Activated T-cell treated with anti-CD3 and anti-CD28 coated beads, Interleukin-2, amount 50 U/mL, for 4 hours (primary cell): ENCODE measurements around the gene AHSG. TPM values are rescaled to one million over a fixed set of nuclear protein-coding genes. Genes with fewer than 3 reads are reported as not detected.
A peak's percentile ranks its signal among the peaks of the same experiment; 100 is the strongest.

Experiments used
- ATAC-seq, 2 donors: fragments of 200-7000 bp; cut with Tn5 transposase; one replicate each; pipeline ENCODE4 v1.10.0; 2021
- DNase-seq: peaks from one replicate; pipeline ENCODE4 v3.0.0-alpha.2; 2020
- H3K27me3 Mint-ChIP-seq: one replicate; pipeline ENCODE4 v1.8.0; 2021; ENCODE audit warnings: low read depth, mixed read lengths
- H3K36me3 Mint-ChIP-seq: one replicate; pipeline ENCODE4 v1.8.0; 2022; ENCODE audit warnings: mixed read lengths; ENCODE audit not compliant: insufficient read depth
- H3K4me1 Mint-ChIP-seq: one replicate; pipeline ENCODE4 v1.8.0; 2021; ENCODE audit warnings: low read depth, mixed read lengths
- H3K4me3 Mint-ChIP-seq: one replicate; pipeline ENCODE4 v1.8.0; 2021; ENCODE audit warnings: mild to moderate bottlenecking, moderate library complexity, mixed read lengths
- H3K9me3 Mint-ChIP-seq: one replicate; pipeline ENCODE4 v1.8.0; 2021; ENCODE audit warnings: mixed read lengths
- total RNA-seq, 3 donors: library from RNA; stranded (reverse); gene quantifications; one replicate each; pipeline ENCODE4 v1.2.1, GENCODE V29; 2021

Gene AHSG
- total RNA-seq, 3 donors from 2014 or later = 0.66 to 0.86 (median 0.84) TPM

GRCh38 chr3:186635532-186635931, 22.7 kb downstream of the AHSG start:
- H3K27me3 Mint-ChIP-seq = peaks cover 12% of the 10 kb centered on the region
- H3K4me1 Mint-ChIP-seq = no peaks in the 10 kb centered on the region
- H3K36me3 Mint-ChIP-seq = no peaks in the 10 kb centered on the region
- no peaks in the 10 kb centered on the region for H3K9me3 Mint-ChIP-seq
- ATAC-seq (no peak), DNase-seq (no peak)
- no peak overlapping the region for H3K4me3 Mint-ChIP-seq

- peaks cover 8% of the 10 kb centered on the region for H3K27me3 Mint-ChIP-seq
- ATAC-seq = no peak
- DNase-seq = no peak
- H3K4me1 Mint-ChIP-seq = no peaks in the 10 kb centered on the region
- no peak overlapping the region for H3K4me3 Mint-ChIP-seq
- no peaks in the 10 kb centered on the region for H3K36me3 Mint-ChIP-seq
- H3K9me3 Mint-ChIP-seq = no peaks in the 10 kb centered on the region
Observed at GRCh38 chr3:186636536-186636935, 23.7 kb downstream of the AHSG start.

- Mint-ChIP-seq H3K4me3 (no peak overlapping the region), H3K36me3 (no peaks in the 10 kb centered on the region), H3K27me3 (peaks cover 9% of the 10 kb centered on the region), H3K9me3 (no peaks in the 10 kb centered on the region), H3K4me1 (no peaks in the 10 kb centered on the region)
- ATAC-seq (no peak), DNase-seq (no peak)
Observed at GRCh38 chr3:186637686-186638085, 24.8 kb downstream of the AHSG start.

- ATAC-seq (no peak), DNase-seq (no peak)
- Mint-ChIP-seq H3K4me1 (no peaks in the 10 kb centered on the region), H3K9me3 (no peaks in the 10 kb centered on the region), H3K36me3 (no peaks in the 10 kb centered on the region), H3K27me3 (peaks cover 11% of the 10 kb centered on the region), H3K4me3 (no peak overlapping the region)
Observed at GRCh38 chr3:186638259-186638658, 25.4 kb downstream of the AHSG start.

GRCh38 chr3:186639778-186640472, 27.1 kb downstream of the AHSG start, which contains the start of gene FETUB:
Gene FETUB, plus strand, starts transcription at chr3:186640399. Its CDS starts 62 bp downstream, at chr3:186640461.
- ATAC-seq = no peak
- H3K27me3 Mint-ChIP-seq = peaks cover 11% of the 10 kb centered on the region

GRCh38 chr3:186640473-186640818, 27.6 kb downstream of the AHSG start:
- no peak overlapping the region for H3K4me3 Mint-ChIP-seq
- H3K4me1 Mint-ChIP-seq = no peaks in the 10 kb centered on the region
- ATAC-seq = no peak
- no peak for DNase-seq
- no peaks in the 10 kb centered on the region for H3K9me3 Mint-ChIP-seq
- peaks cover 11% of the 10 kb centered on the region for H3K27me3 Mint-ChIP-seq
- H3K36me3 Mint-ChIP-seq = no peaks in the 10 kb centered on the region

More at GRCh38 chr3:186639778-186640472, 27.1 kb downstream of the AHSG start, which contains the start of gene FETUB:
- Mint-ChIP-seq H3K36me3 (no peaks in the 10 kb centered on the region), H3K9me3 (no peaks in the 10 kb centered on the region), H3K4me1 (no peaks in the 10 kb centered on the region), H3K4me3 (no peak within 1 kb of the TSS)
- no peak for DNase-seq

GRCh38 chr3:186640929-186641328, 28.1 kb downstream of the AHSG start:
- Mint-ChIP-seq H3K27me3 (peaks cover 11% of the 10 kb centered on the region), H3K4me1 (no peaks in the 10 kb centered on the region), H3K36me3 (no peaks in the 10 kb centered on the region), H3K4me3 (no peak overlapping the region), H3K9me3 (no peaks in the 10 kb centered on the region)
- ATAC-seq = no peak
- DNase-seq = no peak

GRCh38 chr3:186642014-186642413, 29.2 kb downstream of the AHSG start:
- no peaks in the 10 kb centered on the region for H3K4me1 Mint-ChIP-seq
- ATAC-seq (peak; percentile 47 to 65), DNase-seq (no peak)
- H3K4me3 Mint-ChIP-seq = no peak overlapping the region
- no peaks in the 10 kb centered on the region for H3K36me3 Mint-ChIP-seq
- peaks cover 11% of the 10 kb centered on the region for H3K27me3 Mint-ChIP-seq
- H3K9me3 Mint-ChIP-seq = no peaks in the 10 kb centered on the region

- Mint-ChIP-seq H3K9me3 (no peaks in the 10 kb centered on the region), H3K4me1 (no peaks in the 10 kb centered on the region), H3K4me3 (no peak overlapping the region), H3K36me3 (no peaks in the 10 kb centered on the region), H3K27me3 (peaks cover 14% of the 10 kb centered on the region)
- ATAC-seq = peak; percentile 89 to 96
- no peak for DNase-seq
Observed at GRCh38 chr3:186643493-186643892, 30.6 kb downstream of the AHSG start.

- Mint-ChIP-seq H3K36me3 (no peaks in the 10 kb centered on the region), H3K4me3 (no peak overlapping the region), H3K9me3 (no peaks in the 10 kb centered on the region), H3K4me1 (no peaks in the 10 kb centered on the region), H3K27me3 (peaks cover 17% of the 10 kb centered on the region)
- DNase-seq (no peak), ATAC-seq (no peak)
Observed at GRCh38 chr3:186644683-186645082, 31.8 kb downstream of the AHSG start.

GRCh38 chr3:186646106-186646505, 33.2 kb downstream of the AHSG start:
- DNase-seq = no peak
- no peaks in the 10 kb centered on the region for H3K36me3 Mint-ChIP-seq
- peaks cover 17% of the 10 kb centered on the region for H3K27me3 Mint-ChIP-seq
- H3K4me3 Mint-ChIP-seq = no peak overlapping the region
- ATAC-seq = no peak
- H3K4me1 Mint-ChIP-seq = no peaks in the 10 kb centered on the region
- H3K9me3 Mint-ChIP-seq = no peaks in the 10 kb centered on the region

GRCh38 chr3:186646841-186647240, 34.0 kb downstream of the AHSG start:
- H3K4me1 Mint-ChIP-seq = no peaks in the 10 kb centered on the region
- DNase-seq (no peak), ATAC-seq (no peak)
- H3K27me3 Mint-ChIP-seq = peaks cover 15% of the 10 kb centered on the region
- no peaks in the 10 kb centered on the region for H3K36me3 Mint-ChIP-seq
- no peaks in the 10 kb centered on the region for H3K9me3 Mint-ChIP-seq
- no peak overlapping the region for H3K4me3 Mint-ChIP-seq

- DNase-seq (no peak), ATAC-seq (no peak)
- no peak overlapping the region for H3K4me3 Mint-ChIP-seq
- H3K9me3 Mint-ChIP-seq = no peaks in the 10 kb centered on the region
- H3K4me1 Mint-ChIP-seq = no peaks in the 10 kb centered on the region
- peaks cover 22% of the 10 kb centered on the region for H3K27me3 Mint-ChIP-seq
- H3K36me3 Mint-ChIP-seq = no peaks in the 10 kb centered on the region
Observed at GRCh38 chr3:186648851-186649250, 36.0 kb downstream of the AHSG start.

GRCh38 chr3:186651678-186652215, 38.9 kb downstream of the AHSG start:
- H3K36me3 Mint-ChIP-seq = no peaks in the 10 kb centered on the region

GRCh38 chr3:186653080-186653707, 40.3 kb downstream of the AHSG start:
- Mint-ChIP-seq H3K27me3 (peaks cover 23% of the 10 kb centered on the region), H3K9me3 (no peaks in the 10 kb centered on the region), H3K4me3 (no peak overlapping the region), H3K36me3 (no peaks in the 10 kb centered on the region), H3K4me1 (no peaks in the 10 kb centered on the region)
- DNase-seq (no peak), ATAC-seq (no peak)

More at GRCh38 chr3:186651678-186652215, 38.9 kb downstream of the AHSG start:
- no peak overlapping the region for H3K4me3 Mint-ChIP-seq
- no peaks in the 10 kb centered on the region for H3K9me3 Mint-ChIP-seq
- no peaks in the 10 kb centered on the region for H3K4me1 Mint-ChIP-seq
- DNase-seq = no peak
- ATAC-seq = no peak
- H3K27me3 Mint-ChIP-seq = peaks cover 22% of the 10 kb centered on the region
